Left lung (tissue), 10 donors: Measurements from ENCODE around the gene FMN1. TPM values are rescaled to one million over a fixed set of nuclear protein-coding genes. Genes with fewer than 3 reads are reported as not detected.

Experiments
- ATAC-seq: fragments of 200-7000 bp; cut with Tn5 transposase; one replicate; pipeline ENCODE4 v1.9.1; 2020; ENCODE audit warnings: moderate library complexity
- DNase-seq, 4 donors: peaks; one replicate each; pipeline ENCODE4 v3.0.0-alpha.2; 2013 to 2020
- H3K27ac ChIP-seq, 2 donors: fragments of 200-600 bp; sonication (generic) in 1 of 2; one replicate each; pipeline versions ENCODE4 v1.5.0 to v1.8.0; 2020 to 2021
- H3K27me3 ChIP-seq, 2 donors: fragments of 200-600 bp; sonication (generic) in 1 of 2; one replicate each; pipeline versions ENCODE4 v1.5.0 to v1.8.0; 2020 to 2021
- H3K36me3 ChIP-seq, 2 donors: fragments of 200-600 bp; sonication (generic) in 1 of 2; one replicate each; pipeline versions ENCODE4 v1.5.0 to v1.8.0; 2020 to 2021
- H3K4me1 ChIP-seq, 2 donors: fragments of 200-600 bp; one replicate each; pipeline ENCODE4 v1.8.0; 2021
- H3K4me3 ChIP-seq, 2 donors: fragments of 200-600 bp; sonication (generic) in 1 of 2; one replicate each; pipeline versions ENCODE4 v1.5.0 to v1.8.0; 2020 to 2021; ENCODE audit warnings: mild to moderate bottlenecking in 1 of 2
- H3K9me3 ChIP-seq, 2 donors: fragments of 200-600 bp; sonication (generic) in 1 of 2; one replicate each; pipeline versions ENCODE4 v1.5.0 to v1.8.0; 2020 to 2021
- intact Hi-C, 2 donors: fragments of 100-400 bp; cut with DNase I; formaldehyde crosslinking; loops; one replicate each; pipeline versions ENCODE4 v1.11.2 to v1.14.2; 2022
- polyA plus RNA-seq, 6 donors: library from polyadenylated mRNA; unstranded; fragments of 120-200 nt; gene quantifications; one replicate each; pipeline ENCODE4 v1.2.1, GENCODE V29; 2013; ENCODE audit not compliant: insufficient read length in 6 of 6
- total RNA-seq, 2 donors: library from RNA; stranded (reverse); fragmentation: NEBNext Ultra II Directional; extraction: Animal tissue kit (Norgen Biotek cat#: 25700); gene quantifications; one replicate each; pipeline ENCODE4 v1.2.1, GENCODE V29; 2021
- TF ChIP-seq, protein P1 (sequence below), 2 donors: fragments of 200-600 bp; sonication (generic) in 1 of 2; IDR thresholded peaks; one replicate each; pipeline versions ENCODE4 v1.5.0 to v1.8.0; 2021; ENCODE audit warnings: antibody characterized with exemption in 2 of 2
- donor health status: DM: no; HTN: yes; CAD: no.
- donor health status: DM: no; HTN: no; CAD: no.

Gene FMN1
- total and polyA plus RNA-seq, 8 donors: 4.6 to 45.2 (median 8.4) TPM

DNA sequence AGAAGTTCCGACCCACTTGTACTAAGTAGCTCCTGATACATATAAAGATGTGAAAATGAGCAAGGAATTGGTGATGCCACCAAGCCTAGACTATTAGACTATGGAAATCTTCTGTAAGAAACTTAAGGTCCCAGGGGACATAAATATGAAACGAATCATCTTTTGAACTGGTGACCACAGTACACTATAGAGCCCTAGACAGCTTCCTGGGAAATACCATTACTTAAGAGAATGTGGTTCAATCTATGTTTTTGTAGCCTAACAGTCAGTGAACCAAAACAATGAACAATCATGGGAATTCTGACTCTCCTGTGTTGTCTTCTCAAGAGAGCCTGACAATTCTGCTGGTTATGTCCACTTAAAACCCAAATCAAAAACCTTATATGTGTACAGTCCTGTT, 285.1 kb downstream of the FMN1 start:
- Histone ChIP-seq H3K4me1 (peaks cover 3 to 6% of the 10 kb centered on the region in 2 donors), H3K27me3 (no peaks in the 10 kb centered on the region), H3K4me3 (no peak overlapping the region), H3K9me3 (no peaks in the 10 kb centered on the region), H3K36me3 (peaks cover 0 to 20% of the 10 kb centered on the region in 2 donors), H3K27ac (no peak overlapping the region)
- intact Hi-C loops: no loop called here
- ATAC-seq (no peak), DNase-seq (no peak)
- TF ChIP-seq, protein P1, sequence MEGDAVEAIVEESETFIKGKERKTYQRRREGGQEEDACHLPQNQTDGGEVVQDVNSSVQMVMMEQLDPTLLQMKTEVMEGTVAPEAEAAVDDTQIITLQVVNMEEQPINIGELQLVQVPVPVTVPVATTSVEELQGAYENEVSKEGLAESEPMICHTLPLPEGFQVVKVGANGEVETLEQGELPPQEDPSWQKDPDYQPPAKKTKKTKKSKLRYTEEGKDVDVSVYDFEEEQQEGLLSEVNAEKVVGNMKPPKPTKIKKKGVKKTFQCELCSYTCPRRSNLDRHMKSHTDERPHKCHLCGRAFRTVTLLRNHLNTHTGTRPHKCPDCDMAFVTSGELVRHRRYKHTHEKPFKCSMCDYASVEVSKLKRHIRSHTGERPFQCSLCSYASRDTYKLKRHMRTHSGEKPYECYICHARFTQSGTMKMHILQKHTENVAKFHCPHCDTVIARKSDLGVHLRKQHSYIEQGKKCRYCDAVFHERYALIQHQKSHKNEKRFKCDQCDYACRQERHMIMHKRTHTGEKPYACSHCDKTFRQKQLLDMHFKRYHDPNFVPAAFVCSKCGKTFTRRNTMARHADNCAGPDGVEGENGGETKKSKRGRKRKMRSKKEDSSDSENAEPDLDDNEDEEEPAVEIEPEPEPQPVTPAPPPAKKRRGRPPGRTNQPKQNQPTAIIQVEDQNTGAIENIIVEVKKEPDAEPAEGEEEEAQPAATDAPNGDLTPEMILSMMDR (IDR thresholded peaks at IDR 0.05): no peak

DNA sequence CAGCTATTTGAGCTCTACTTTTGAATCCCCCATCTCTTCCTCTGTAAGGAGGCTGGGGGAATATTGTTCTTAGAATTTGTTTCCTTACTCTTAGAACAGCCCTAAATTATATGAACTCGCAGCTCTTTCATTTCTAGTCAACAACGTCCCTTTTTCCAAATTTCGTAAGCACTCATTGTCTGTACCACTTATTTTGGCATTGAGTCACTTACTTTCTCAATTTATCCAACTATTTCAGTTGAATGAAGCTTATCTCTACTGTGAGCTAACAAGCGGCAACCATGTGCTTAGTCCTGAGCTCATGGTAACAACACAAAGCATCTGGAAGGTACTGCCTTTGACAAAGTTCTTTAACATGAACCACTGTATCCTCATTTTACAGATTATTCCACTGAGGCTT, 285.6 kb downstream of the FMN1 start:
- H3K27ac ChIP-seq: no peak overlapping the region
- DNase-seq: peak in 1 of 4 donors; percentile 7
- TF ChIP-seq, protein P1 (IDR thresholded peaks at IDR 0.05): no peak

DNA sequence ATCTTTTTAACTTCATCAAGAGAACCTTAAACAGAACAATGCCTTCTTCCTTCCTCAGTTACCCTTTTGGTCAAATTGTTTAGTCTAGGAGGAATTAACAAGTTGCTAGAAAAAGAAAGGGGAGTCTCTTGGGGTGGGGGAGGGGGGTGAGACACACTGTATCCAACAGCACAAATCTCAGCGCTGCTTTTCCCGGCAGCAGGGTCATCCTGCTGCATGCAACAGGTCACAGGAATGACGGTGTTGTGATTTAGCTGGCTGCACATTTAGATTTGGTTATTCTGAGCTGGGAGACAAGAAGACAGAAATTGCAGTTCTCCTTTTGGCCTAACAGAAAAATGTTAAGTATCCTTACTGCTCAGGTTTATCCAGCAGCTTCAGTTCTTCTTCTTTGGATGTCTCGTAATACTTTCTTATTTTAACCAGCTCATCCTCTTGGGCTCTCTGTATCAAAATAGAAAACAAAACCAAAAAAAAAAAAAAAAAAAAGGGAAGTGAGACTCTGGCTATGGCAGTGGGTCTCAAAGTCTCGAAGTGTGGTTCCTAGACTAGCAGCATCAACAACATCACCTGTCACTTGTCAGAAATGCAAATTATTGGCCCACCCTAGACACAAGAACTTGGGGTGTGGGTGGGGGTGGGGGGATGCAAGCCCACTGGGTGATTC, 286.2 kb downstream of the FMN1 start:
- intact Hi-C loops: no loop called here
- Histone ChIP-seq H3K27me3 (no peaks in the 10 kb centered on the region), H3K4me3 (no peak overlapping the region), H3K4me1 (peaks cover 3 to 6% of the 10 kb centered on the region in 2 donors), H3K36me3 (peaks cover 0 to 20% of the 10 kb centered on the region in 2 donors), H3K27ac (no peak overlapping the region), H3K9me3 (no peaks in the 10 kb centered on the region)
- DNase-seq: peak in 1 of 4 donors; percentile 6
- peak; percentile 45 for ATAC-seq
- TF ChIP-seq, protein P1 (IDR thresholded peaks at IDR 0.05): no peak

More for the DNA sequence above, 285.6 kb downstream of the FMN1 start:
- H3K9me3 ChIP-seq: no peaks in the 10 kb centered on the region
- intact Hi-C loops: no loop called here
- ATAC-seq: peak; percentile 51
- peaks cover 0 to 20% of the 10 kb centered on the region in 2 donors for H3K36me3 ChIP-seq
- no peak overlapping the region for H3K4me3 ChIP-seq
- no peaks in the 10 kb centered on the region for H3K27me3 ChIP-seq
- H3K4me1 ChIP-seq: peaks cover 3 to 6% of the 10 kb centered on the region in 2 donors

DNA sequence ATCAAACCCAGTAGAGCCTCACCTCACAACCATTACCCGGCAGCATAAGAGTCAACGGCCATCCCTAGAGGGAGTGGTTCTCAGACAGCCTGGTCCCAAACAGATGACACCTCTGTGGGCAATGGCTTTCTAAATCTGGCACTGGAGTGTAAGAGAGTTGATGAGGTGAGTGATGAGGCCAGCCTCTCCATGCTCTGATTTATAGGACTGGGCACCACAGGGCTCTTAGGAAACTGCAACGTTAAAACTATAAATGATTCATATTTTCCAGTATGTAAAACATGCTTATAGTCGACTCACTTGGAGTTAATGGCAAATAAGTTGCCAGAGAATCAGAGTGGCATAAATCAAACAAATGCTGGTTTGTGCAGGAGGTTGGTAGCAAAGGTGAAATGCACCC, 289.0 kb downstream of the FMN1 start:
- TF ChIP-seq, protein P1 (IDR thresholded peaks at IDR 0.05): no peak
- intact Hi-C loops: no loop called here
- no peak for DNase-seq

DNA sequence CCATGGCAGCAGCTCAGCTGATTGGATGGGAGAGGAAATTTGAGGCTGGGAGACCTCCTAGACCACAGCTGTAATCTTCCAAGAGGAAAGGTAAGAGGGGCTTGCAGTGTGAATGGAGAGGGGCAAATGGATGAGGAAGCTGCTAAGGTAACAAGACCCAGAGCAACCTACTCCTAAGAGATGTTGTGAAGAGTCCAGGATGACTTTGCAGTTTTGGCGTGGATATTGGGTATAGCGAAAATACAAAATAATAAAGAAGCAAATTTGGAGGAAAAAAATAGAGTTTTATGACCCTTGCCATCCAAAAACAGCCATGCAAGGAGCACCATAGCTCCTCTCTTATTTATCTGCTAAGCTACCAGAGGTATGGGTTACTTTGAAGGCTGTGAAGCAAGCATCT, 290.1 kb downstream of the FMN1 start:
- TF ChIP-seq, protein P1 (IDR thresholded peaks at IDR 0.05): no peak
- intact Hi-C loops: no loop called here
- H3K27ac ChIP-seq: no peak overlapping the region
- ATAC-seq: no peak
- no peak for DNase-seq
- H3K9me3 ChIP-seq: no peaks in the 10 kb centered on the region
- peaks cover 3 to 6% of the 10 kb centered on the region in 2 donors for H3K4me1 ChIP-seq
- H3K36me3 ChIP-seq: peaks cover 0 to 26% of the 10 kb centered on the region in 2 donors
- no peak overlapping the region for H3K4me3 ChIP-seq
- H3K27me3 ChIP-seq: no peaks in the 10 kb centered on the region

More for the DNA sequence above, 289.0 kb downstream of the FMN1 start:
- Histone ChIP-seq H3K4me3 (no peak overlapping the region), H3K4me1 (peaks cover 3 to 6% of the 10 kb centered on the region in 2 donors), H3K9me3 (no peaks in the 10 kb centered on the region), H3K27ac (no peak overlapping the region), H3K27me3 (no peaks in the 10 kb centered on the region), H3K36me3 (peaks cover 0 to 20% of the 10 kb centered on the region in 2 donors)
- no peak for ATAC-seq
